Coronary artery (tissue), 2 donors: ENCODE data around the gene RBM46.

Experiments
- DNase-seq: peaks from one replicate; pipeline ENCODE4 v3.0.0-alpha.2; 2017; ENCODE audit warnings: low spot score
- H3K27ac ChIP-seq, 2 donors: fragments of 200-600 bp; sonication (generic); one replicate each; pipeline ENCODE4 v1.5.1; 2016 to 2019
- H3K4me3 ChIP-seq: fragments of 200-600 bp; sonication (generic); 2 replicates; pipeline ENCODE4 v1.5.1; 2016; ENCODE audit warnings: mild to moderate bottlenecking, moderate library complexity
- TF ChIP-seq, protein P1 (sequence below): fragments of 200-600 bp; sonication (generic); IDR thresholded peaks from one replicate; pipeline ENCODE4 v1.5.1; 2019; ENCODE audit warnings: antibody characterized with exemption

The RBM46 gene

DNA sequence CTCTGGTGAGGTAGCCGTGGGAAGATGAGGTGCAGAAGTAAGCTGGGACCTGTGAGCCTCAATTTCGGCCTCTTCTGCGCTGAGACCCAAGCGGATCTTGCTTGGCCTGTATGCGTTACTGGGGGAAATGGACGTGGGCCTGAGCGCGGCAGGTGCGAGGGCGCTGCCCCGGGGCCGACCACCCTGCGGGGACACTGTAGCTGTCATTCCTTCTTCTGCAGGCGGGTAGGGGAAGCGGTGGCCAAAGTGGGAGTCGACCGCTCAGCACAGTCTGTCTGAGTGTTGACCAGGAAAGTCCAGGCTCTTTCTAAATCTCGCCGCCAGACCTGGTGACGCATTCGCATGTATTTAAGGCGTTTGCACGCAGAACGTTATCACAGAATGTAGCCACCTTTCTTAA, 40.6 kb upstream of the RBM46 start:
- DNase-seq: no peak
- H3K27ac ChIP-seq: no peak overlapping the region
- TF ChIP-seq, protein P1, sequence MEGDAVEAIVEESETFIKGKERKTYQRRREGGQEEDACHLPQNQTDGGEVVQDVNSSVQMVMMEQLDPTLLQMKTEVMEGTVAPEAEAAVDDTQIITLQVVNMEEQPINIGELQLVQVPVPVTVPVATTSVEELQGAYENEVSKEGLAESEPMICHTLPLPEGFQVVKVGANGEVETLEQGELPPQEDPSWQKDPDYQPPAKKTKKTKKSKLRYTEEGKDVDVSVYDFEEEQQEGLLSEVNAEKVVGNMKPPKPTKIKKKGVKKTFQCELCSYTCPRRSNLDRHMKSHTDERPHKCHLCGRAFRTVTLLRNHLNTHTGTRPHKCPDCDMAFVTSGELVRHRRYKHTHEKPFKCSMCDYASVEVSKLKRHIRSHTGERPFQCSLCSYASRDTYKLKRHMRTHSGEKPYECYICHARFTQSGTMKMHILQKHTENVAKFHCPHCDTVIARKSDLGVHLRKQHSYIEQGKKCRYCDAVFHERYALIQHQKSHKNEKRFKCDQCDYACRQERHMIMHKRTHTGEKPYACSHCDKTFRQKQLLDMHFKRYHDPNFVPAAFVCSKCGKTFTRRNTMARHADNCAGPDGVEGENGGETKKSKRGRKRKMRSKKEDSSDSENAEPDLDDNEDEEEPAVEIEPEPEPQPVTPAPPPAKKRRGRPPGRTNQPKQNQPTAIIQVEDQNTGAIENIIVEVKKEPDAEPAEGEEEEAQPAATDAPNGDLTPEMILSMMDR: no peak

DNA sequence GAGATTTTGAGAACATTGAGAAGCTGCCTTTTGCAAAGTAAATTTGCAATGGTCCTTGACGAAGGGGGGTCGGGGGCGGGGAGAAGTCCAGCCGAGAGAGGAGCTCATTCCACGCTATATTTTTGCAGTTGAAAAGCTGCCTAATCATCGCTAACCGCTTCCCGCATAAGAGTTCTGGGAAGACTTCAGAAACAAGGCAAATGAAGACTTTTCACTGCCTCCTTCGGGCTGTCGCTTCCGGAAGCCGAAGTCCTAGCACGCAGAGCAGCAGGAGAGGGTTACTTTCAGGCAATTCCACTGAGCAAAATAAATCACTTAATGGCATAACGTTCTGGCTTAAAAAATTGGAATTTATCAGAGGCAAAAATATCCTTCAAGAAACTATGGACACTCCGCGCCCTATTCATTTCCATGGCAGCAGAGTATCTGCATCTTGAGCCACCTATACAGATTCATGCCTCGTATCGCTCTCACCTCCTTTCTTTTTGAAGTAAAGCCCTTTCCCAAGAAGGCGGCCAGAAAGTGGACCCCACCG, 39.9 kb upstream of the RBM46 start:
- DNase-seq: no peak
- TF ChIP-seq, protein P1: no peak
- Histone ChIP-seq H3K27ac (no peak overlapping the region), H3K4me3 (no peak overlapping the region)

More for the DNA sequence above, 40.6 kb upstream of the RBM46 start:
- no peak overlapping the region for H3K4me3 ChIP-seq

DNA sequence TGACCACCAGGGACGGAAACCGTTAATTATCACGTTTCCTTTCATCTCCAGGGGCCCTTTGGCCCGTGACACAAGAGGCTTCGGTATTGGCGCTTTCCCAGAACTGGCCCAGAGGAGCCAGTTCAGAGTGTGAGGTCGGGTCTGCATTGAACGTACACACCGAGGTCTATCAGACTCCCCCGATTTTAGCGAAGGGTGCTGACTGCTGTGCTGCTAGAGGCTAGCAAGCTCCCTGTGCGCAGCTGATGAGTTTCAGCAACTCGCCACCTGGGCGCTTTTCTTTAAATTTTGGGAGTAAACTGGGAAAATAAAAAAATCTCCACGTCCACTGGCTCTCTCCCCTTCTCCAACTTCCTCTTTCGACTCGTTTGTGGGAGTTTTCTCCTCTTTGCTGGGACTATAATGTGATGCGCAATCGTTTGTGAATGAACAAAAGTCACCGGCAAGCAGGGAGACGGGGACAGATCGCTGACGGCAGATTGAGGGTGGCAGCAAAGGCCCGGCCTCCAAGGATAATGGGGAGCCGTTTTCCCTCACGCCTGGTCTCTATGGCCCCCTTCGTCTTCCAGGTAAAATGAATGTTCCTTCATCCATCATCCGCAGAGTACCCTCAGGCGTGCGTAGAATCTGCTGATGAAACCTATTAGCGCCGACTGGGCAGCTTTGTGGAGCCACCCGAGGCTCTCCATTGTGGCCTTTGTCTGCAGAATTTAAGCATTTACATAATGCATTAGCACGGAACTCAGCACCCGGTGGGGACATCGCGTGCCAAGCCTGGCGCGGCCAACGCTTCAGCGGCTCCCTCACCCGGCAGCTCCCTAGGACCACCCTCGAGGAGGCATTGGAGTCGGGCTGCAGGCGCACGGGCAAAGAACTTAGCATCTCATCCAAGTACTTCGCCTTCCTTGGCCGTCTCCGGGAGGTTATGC, 38.9 kb upstream of the RBM46 start:
- no peak for DNase-seq
- no peak overlapping the region for H3K27ac ChIP-seq
- H3K4me3 ChIP-seq: peak overlapping the region; percentile 73
- TF ChIP-seq, protein P1: no peak

GRCh38 chr4:154743683-154744340, 37.3 kb upstream of the RBM46 start, which contains the start of gene LRAT:
Gene LRAT (plus strand): TSS chr4:154744000. CDS start chr4:154744327, 327 bp downstream.
- DNase-seq: no peak
- H3K27ac ChIP-seq: no peak within 1 kb of the TSS
- H3K4me3 ChIP-seq: peak within 1 kb of the TSS; percentile 73
- TF ChIP-seq, protein P1: no peak

- no peak for DNase-seq
- Histone ChIP-seq H3K4me3 (peak overlapping the region; percentile 73), H3K27ac (no peak overlapping the region)
- TF ChIP-seq, protein P1: no peak
These were observed 36.6 kb upstream of the RBM46 start for GRCh38 chr4:154744341-154744926.

GRCh38 chr4:154757713-154758112, 23.4 kb upstream of the RBM46 start:
- Histone ChIP-seq H3K27ac (no peak overlapping the region), H3K4me3 (no peak overlapping the region)
- DNase-seq: no peak
- TF ChIP-seq, protein P1: no peak
